HG03103 (cell line): Measurements from ENCODE around the gene TTC7B.

Experiments used
- ATAC-seq: cut with Tn5 transposase; IDR thresholded peaks from one replicate; pipeline ENCODE4 v1.9.1; 2021; ENCODE audit warnings: low read depth; ENCODE audit not compliant: unreplicated experiment

Gene TTC7B

GRCh38 chr14:90777830-90778485 is 38.3 kb downstream of the TTC7B start:
- ATAC-seq = no peak

- ATAC-seq = no peak
Observed at GRCh38 chr14:90777358-90777757, 38.9 kb downstream of the TTC7B start.

GRCh38 chr14:90775441-90775840 is 40.8 kb downstream of the TTC7B start:
- no peak for ATAC-seq

GRCh38 chr14:90774316-90774715 is 41.9 kb downstream of the TTC7B start:
- no peak for ATAC-seq

- no peak for ATAC-seq
Observed at GRCh38 chr14:90773705-90774104, 42.5 kb downstream of the TTC7B start.

- no peak for ATAC-seq
Observed at GRCh38 chr14:90773196-90773486, 43.1 kb downstream of the TTC7B start.

GRCh38 chr14:90767899-90768298 is 48.3 kb downstream of the TTC7B start:
- ATAC-seq = no peak

GRCh38 chr14:90760591-90761316 is 55.5 kb downstream of the TTC7B start:
- no peak for ATAC-seq

- no peak for ATAC-seq
Observed at GRCh38 chr14:90760078-90760444, 56.2 kb downstream of the TTC7B start.

- peak; percentile 35 for ATAC-seq
Observed at GRCh38 chr14:90759370-90760077, 56.7 kb downstream of the TTC7B start.

GRCh38 chr14:90758959-90759358 is 57.3 kb downstream of the TTC7B start:
- no peak for ATAC-seq

- peak; percentile 79 for ATAC-seq
Observed at GRCh38 chr14:90758028-90758889, 58.0 kb downstream of the TTC7B start.

GRCh38 chr14:90757452-90757851 is 58.8 kb downstream of the TTC7B start:
- no peak for ATAC-seq

- no peak for ATAC-seq
Observed at GRCh38 chr14:90756755-90757345, 59.4 kb downstream of the TTC7B start.

GRCh38 chr14:90755661-90756304 is 60.4 kb downstream of the TTC7B start:
- no peak for ATAC-seq

GRCh38 chr14:90753456-90754005 is 62.7 kb downstream of the TTC7B start:
- ATAC-seq = no peak

- ATAC-seq = no peak
Observed at GRCh38 chr14:90750701-90751100, 65.5 kb downstream of the TTC7B start.

- ATAC-seq = no peak
Observed at GRCh38 chr14:90750191-90750590, 66.0 kb downstream of the TTC7B start.

GRCh38 chr14:90747909-90748308 is 68.3 kb downstream of the TTC7B start:
- ATAC-seq = no peak

- ATAC-seq = no peak
Observed at GRCh38 chr14:90743826-90744225, 72.4 kb downstream of the TTC7B start.
